Ureter (tissue), 1 donor: ENCODE data around the gene LEAP2. TPM values are rescaled to one million over a fixed set of nuclear protein-coding genes. Genes with fewer than 3 reads are reported as not detected.

Experiments
- DNase-seq: peaks from one replicate; pipeline ENCODE4 v3.0.0-alpha.2; 2020; ENCODE audit warnings: low spot score
- total RNA-seq: library from RNA; stranded (reverse); gene quantifications from one replicate; pipeline ENCODE4 v1.2.4, GENCODE V29; 2023
- donor health status: DM: yes; HTN: yes; CAD: no.

LEAP2 gene, protein sequence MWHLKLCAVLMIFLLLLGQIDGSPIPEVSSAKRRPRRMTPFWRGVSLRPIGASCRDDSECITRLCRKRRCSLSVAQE
- total RNA-seq, result 28.3 TPM

- peak; percentile 51 for DNase-seq
Measured at GRCh38 chr5:132873119-132873929, at the start of gene LEAP2. LEAP2 (plus strand) TSS chr5:132873668; CDS start chr5:132873695, 27 bp downstream.

- no peak for DNase-seq
Measured at GRCh38 chr5:132824426-132824825, 49.0 kb upstream of the LEAP2 start.

GRCh38 chr5:132825033-132825833 lies 48.2 kb upstream of the LEAP2 start:
- DNase-seq, result no peak

DNA sequence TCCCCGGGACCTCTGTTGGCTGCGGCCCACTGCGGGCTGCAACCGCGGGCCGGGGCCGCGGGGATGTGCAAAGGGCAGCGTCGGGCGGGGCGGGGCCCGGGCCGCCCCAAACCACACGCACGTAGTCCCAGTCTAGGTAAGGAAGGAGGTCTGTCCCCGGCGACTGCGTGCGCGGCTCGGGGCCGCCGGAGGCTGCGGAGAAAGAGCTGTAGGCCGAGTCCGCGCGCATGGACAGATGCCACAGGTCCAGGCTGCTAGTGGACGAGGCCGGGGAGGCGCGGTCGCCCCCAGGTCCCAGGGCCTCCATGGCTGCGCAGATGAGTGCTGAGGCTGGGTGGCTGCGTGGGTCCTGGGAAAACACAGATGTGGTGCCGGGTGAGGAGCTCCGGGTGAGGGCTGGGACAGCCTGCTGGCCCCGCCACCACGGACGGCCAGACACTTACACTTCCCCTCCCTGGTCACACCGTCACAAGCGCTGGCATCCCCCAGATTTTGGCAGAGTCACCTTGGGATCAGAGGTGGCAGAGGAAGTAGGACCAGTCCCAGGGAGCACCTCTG lies 47.6 kb upstream of the LEAP2 start:
- no peak for DNase-seq

DNA sequence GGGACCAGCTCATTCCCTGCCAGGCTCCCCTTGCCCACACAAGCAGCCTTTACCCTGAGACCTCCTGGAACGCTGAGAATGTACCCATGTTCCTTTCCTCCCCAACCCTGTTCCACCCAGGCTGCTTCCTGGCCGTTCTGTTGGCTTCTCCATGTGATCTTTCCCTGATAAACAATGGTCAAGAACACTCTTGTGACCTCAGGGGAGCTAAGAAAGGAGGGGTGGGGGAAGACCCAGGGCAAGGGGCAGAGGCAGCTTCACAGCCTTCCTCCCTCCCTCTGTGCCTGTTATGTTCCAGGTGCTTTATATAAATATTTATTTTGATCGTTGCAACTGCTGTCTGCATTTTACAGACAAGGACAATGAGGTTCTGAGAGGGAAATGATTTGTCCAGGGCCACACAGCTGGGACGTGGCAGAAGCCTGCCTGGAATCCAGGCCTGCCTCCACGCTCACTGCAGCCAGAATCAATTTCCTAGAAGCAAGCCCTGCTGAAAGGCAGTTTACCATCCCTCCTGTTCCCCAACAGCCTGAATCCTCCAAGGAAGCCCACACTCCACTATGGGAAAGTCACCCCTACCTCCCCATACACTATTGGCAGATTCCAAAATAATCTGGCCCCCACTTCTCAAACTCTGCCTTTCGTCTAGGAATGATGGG lies 46.9 kb upstream of the LEAP2 start:
- no peak for DNase-seq

- no peak for DNase-seq
Measured at GRCh38 chr5:132827943-132828673, 45.4 kb upstream of the LEAP2 start.

GRCh38 chr5:132828846-132829494 lies 44.5 kb upstream of the LEAP2 start:
- no peak for DNase-seq

- peak; percentile 84 for DNase-seq
Measured at GRCh38 chr5:132829742-132830435, 43.6 kb upstream of the LEAP2 start.

DNA sequence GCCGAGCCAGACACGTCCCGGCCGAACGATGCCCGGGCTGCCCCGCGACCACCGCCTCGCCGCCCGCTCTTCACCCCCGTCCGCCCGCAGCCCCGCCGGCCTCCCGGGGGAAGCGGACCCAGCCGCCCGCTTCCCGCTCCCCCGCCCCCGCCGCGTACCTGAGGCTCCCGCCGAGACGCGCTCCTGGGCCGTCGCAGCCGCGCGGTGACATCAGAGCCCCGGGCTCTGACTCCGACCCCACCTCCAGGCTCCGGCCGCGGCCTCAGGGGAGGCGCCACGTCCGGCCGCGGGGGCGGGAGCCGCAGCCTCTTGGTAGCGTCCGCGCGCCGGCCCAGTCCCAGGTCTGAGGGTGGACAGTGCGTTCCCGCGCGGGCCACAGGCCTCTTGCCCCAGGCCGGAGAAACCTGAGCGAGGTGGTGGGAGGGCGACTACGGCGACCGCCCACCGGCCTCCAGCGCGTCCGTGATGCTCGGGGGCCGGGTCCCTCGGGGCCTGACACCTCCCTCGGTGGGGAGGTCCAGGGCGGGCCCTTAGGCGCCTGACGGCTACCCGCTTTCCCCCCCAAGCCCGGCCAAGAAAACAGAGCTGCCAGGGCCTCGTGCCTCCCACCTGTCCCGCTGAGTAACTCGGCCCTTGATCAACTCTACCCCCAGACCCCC lies 42.9 kb upstream of the LEAP2 start, which contains the start of gene SHROOM1:
Gene SHROOM1, minus strand, starts transcription at position 212 of the 659 bp plus-strand sequence. CDS start 4,507 bp downstream, outside the sequence.
- DNase-seq, result peak; percentile 55

DNA sequence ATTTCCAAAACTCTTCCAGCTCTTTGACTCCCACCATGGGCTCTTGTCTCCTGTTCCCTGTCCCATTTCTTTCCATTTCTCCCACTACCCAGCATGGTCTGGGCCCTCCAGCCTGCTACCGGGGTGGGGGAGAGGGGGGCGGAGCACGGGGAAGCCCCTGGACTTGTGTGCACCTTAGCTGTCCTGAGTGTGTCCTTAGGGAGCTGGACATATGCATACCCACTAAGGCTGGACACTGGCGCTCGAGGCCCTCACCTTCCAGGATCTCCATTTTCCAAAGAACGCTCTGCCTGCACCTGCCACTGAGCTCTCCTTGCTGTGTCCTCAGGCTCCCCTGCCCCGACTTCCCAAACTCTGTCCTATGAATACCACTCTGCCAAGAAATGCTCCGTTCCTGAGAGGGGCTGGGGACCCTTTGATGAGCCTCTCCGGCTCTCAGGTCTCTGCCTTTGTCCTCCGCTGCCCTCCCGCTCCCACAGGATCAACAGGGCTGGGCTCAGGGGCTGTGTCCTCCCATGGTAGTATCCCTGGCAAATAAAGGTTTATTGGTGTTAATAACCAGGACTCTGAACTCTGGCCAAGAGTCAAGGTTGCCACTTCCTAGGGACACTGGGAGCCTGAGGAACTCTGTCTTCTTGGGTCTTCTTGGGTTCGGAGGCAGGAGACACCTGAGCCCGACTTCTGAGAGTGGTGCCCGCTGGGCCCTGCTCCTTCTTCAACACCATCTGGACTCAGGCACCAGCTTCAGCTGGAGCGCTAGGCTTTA lies 42.2 kb upstream of the LEAP2 start:
- DNase-seq, result no peak

DNA sequence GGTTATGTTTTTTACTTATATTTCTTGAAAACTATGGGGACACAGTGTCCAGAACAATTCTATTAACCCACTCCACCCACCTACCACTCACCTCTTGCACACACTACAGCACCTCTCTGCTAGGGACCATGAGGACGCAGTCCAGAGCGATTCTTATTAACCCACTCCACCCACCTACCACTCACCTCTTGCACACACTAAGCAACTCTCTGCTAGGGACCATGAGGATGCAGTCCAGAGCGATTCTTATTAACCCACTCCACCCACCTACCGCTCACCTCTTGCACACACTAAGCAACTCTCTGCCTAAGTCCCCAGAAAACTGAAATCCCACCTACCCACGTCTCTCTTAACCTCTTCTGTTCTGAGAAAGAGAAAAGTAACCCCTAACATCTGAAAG lies 40.9 kb upstream of the LEAP2 start:
- no peak for DNase-seq

DNA sequence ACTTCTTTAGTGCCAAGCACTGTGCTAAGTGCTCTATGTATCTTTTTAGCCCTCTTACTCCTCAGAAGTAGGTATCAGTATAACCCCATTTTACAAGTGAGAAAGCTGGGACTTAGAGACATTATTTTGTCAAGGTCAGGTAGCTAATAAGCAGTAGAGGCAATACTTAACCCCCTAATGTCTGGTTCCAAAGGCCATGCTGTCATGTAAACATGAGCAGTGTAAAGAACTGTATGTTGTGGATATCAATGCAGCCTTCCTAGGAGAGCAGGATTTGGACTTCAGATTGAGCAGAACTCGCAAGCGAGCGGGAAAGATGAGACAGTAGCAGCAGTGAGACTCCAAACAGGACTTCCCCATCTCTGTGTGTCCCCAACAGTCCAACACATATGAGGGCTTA lies 39.4 kb upstream of the LEAP2 start:
- no peak for DNase-seq

GRCh38 chr5:132836852-132837251 lies 36.6 kb upstream of the LEAP2 start:
- DNase-seq, result no peak

DNA sequence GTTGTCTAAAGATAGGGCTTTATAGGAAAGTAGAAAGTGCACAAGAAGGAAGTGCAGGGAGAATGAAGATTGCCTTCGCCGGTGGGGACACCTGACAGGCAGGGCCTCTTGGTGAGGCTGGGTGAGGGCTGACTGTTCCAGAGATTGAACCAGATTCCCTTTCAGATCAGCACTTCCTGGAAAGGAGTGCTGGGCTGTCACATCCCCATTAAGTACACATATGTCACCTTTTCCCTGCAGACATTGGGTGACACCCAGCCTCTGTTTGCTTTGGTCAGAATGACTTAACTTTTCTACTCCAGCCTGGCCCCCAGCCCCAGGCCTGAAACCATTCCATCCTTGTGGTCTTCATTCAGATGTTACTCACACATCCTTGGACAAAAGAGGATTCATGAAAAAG lies 35.6 kb upstream of the LEAP2 start:
- peak; percentile 56 for DNase-seq

DNA sequence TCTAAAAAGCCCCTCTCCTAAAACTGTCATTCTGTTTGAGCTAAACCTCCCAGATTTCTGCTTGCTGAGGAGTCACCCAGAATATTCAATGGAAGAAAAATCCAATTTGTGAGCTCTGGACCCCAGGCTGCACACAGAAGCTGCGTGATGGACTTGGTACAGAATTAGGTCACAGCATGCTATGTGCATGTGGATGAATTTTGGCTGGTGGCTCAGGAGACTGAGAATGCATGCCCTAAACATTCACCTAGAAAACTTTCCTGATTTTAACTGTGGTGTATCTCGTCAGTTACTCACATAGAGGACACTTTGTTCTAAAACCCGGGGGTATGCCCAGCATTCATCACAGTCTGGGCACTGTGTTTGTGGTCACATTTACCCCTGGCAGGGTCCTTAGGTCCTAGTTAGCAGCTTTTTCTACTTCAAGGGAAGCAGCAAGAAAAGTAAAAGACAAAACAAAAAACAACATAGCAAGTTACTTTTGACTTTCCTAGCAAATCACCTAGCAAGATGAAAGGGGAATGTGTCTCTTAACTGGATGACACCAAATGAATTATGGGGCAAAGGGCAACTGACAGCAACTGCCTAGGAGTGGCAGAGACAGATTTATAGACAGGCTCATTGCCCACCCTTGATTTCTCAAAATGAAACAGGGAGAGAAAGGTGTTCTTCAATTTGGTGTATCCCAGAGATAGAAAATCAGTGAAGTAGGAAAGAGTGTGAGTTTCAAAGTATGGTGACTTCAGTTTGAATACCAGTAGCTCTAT lies 34.8 kb upstream of the LEAP2 start:
- no peak for DNase-seq

- no peak for DNase-seq
Measured at GRCh38 chr5:132839426-132840301, 33.8 kb upstream of the LEAP2 start.

- DNase-seq, result no peak
Measured at GRCh38 chr5:132840313-132840712, 33.2 kb upstream of the LEAP2 start.
